K562 (cell line): ENCODE data around the gene OCEL1. TPM values are rescaled to one million over a fixed set of nuclear protein-coding genes. Genes with fewer than 3 reads are reported as not detected.
A peak's percentile ranks its signal among the peaks of the same experiment; 100 is the strongest.

ENCODE experiments used
- CBX8 ChIP-seq: fragments of 200-600 bp; sonication (generic); IDR thresholded peaks from 2 replicates; pipeline ENCODE4 v1.6.1; 2012; ENCODE audit warnings: borderline replicate concordance, mixed run types, low read depth, mild to moderate bottlenecking, moderate library complexity, mixed read lengths, low read length, control low read depth, inconsistent platforms; ENCODE audit not compliant: poor library complexity, severe bottlenecking; ENCODE audit errors: extremely low read depth
- CEBPB ChIP-seq: fragments of 450-650 bp; IDR thresholded peaks from 2 replicates; pipeline ENCODE4 v1.6.1; 2016; ENCODE audit warnings: missing genetic modification characterization, missing compliant biosample characterization
- CXXC5 ChIP-seq: fragments of 250-450 bp; sonication (Bioruptor Pico); IDR thresholded peaks from 2 replicates; pipeline ENCODE4 v1.8.0; 2022; ENCODE audit warnings: inconsistent platforms, mild to moderate bottlenecking, moderate library complexity
- EZH2 ChIP-seq: IDR thresholded peaks from 2 replicates; pipeline ENCODE4 v1.6.1; 2012; ENCODE audit warnings: low read depth, mild to moderate bottlenecking, inconsistent platforms, low read length, borderline replicate concordance
- GTF2E2 ChIP-seq: fragments of 200-800 bp; sonication (Bioruptor generic); IDR thresholded peaks from 2 replicates; pipeline ENCODE4 v1.6.1; 2016; ENCODE audit warnings: missing genetic modification characterization, missing compliant biosample characterization
- MCM3 ChIP-seq: fragments of 450-650 bp; IDR thresholded peaks from 2 replicates; pipeline ENCODE4 v1.6.1; 2016
- MCM7 ChIP-seq, 2 experiments: fragments of 450-650 bp; IDR thresholded peaks; 2 replicates each; pipeline ENCODE4 v1.6.1; 2016 to 2018
- MEF2D ChIP-seq: conservative IDR thresholded peaks from 2 replicates; pipeline ENCODE4 v1.6.1; 2016; ENCODE audit warnings: low read depth, missing genetic modification characterization, missing compliant biosample characterization
- MLX ChIP-seq, 2 experiments: fragments of 450-650 bp in 1 of 2; sonication (generic) in 1 of 2; formaldehyde crosslinking; conservative IDR thresholded peaks; 2 replicates each; pipeline versions ENCODE4 v1.4.0 to v1.8.1; 2020 to 2022; ENCODE audit warnings: mild to moderate bottlenecking in 1 of 2, missing genetic modification reagents in 1 of 2
- NCOR1 ChIP-seq: fragments of 450-650 bp; IDR thresholded peaks from 2 replicates; pipeline ENCODE4 v1.6.1; 2016; ENCODE audit warnings: mild to moderate bottlenecking, moderate library complexity
- NFE2 ChIP-seq: IDR thresholded peaks from 2 replicates; pipeline ENCODE4 v1.6.1; 2014; ENCODE audit warnings: antibody characterized with exemption, low read depth
- NFXL1 ChIP-seq: fragments of 450-650 bp; formaldehyde crosslinking; IDR thresholded peaks from 2 replicates; pipeline ENCODE4 v1.4.0; 2021; ENCODE audit warnings: mild to moderate bottlenecking
- PURB ChIP-seq: sonication (generic); formaldehyde crosslinking; IDR thresholded peaks from 2 replicates; pipeline ENCODE4 v1.9.0; 2021; ENCODE audit warnings: low read depth, mild to moderate bottlenecking, missing genetic modification reagents
- RCOR1 ChIP-seq, 2 experiments: IDR thresholded peaks; 2 replicates each; pipeline ENCODE4 v1.6.1; 2012; ENCODE audit warnings: low read depth in 2 of 2, low read length in 2 of 2, borderline replicate concordance in 1 of 2, improper control_type of control experiment in 1 of 2
- SRSF9 ChIP-seq: fragments of 200-400 bp; formaldehyde crosslinking; IDR thresholded peaks from 2 replicates; pipeline ENCODE4 v1.6.1; 2017; ENCODE audit warnings: low read depth, low read length, borderline replicate concordance
- TAF1 ChIP-seq: IDR thresholded peaks from 2 replicates; pipeline ENCODE4 v1.6.1; 2011; ENCODE audit warnings: mild to moderate bottlenecking, low read length, moderate library complexity; ENCODE audit not compliant: insufficient read depth, control insufficient read depth, severe bottlenecking; ENCODE audit errors: extremely low read depth
- TARDBP ChIP-seq: fragments of 450-650 bp; IDR thresholded peaks from 2 replicates; pipeline ENCODE4 v1.6.1; 2016
- TEAD2 ChIP-seq: fragments of 450-650 bp; IDR thresholded peaks from 2 replicates; pipeline ENCODE4 v1.6.1; 2016; ENCODE audit warnings: missing genetic modification characterization, control low read depth, missing compliant biosample characterization
- VEZF1 ChIP-seq: fragments of 200-800 bp; sonication (Bioruptor generic); IDR thresholded peaks from 2 replicates; pipeline ENCODE4 v1.6.1; 2017; ENCODE audit warnings: missing genetic modification characterization, missing compliant biosample characterization
- ZNF584 ChIP-seq: fragments of 200-800 bp; sonication (Bioruptor generic); IDR thresholded peaks from 2 replicates; pipeline ENCODE4 v1.6.1; 2016; ENCODE audit warnings: low read depth, mild to moderate bottlenecking, missing genetic modification characterization, missing compliant biosample characterization
- ZNF586 ChIP-seq: fragments of 450-650 bp; formaldehyde crosslinking; conservative IDR thresholded peaks from 2 replicates; pipeline ENCODE4 v1.4.0; 2020; ENCODE audit warnings: mild to moderate bottlenecking, moderate library complexity
- ZNF780A ChIP-seq: fragments of 250-450 bp; sonication (Bioruptor Pico); IDR thresholded peaks from 2 replicates; pipeline ENCODE4 v1.5.0; 2021; ENCODE audit warnings: mild to moderate bottlenecking
- ZNF785 ChIP-seq: fragments of 250-450 bp; sonication (Bioruptor Pico); IDR thresholded peaks from 2 replicates; pipeline ENCODE4 v1.4.0; 2020; ENCODE audit warnings: mild to moderate bottlenecking
- polyA plus RNA-seq, 8 experiments: library from polyadenylated mRNA; depleted of rRNA in 4 of 8; stranded (reverse) in 5 of 8; unstranded in 3 of 8; fragments of >200 nt; fragmentation: Nextera tagmentation in 2 of 8; fragmentation: Illumina TruSeq in 1 of 8; extraction: Ambion mirVana in 2 of 8; extraction: Trizol in 1 of 8; gene quantifications; 2 replicates each; pipeline versions ENCODE4 v1.2.1 to v1.2.3, GENCODE V29; 2011 to 2014; ENCODE audit warnings: inconsistent platforms in 1 of 8, missing spikeins in 1 of 8
- total RNA-seq, 7 experiments: library from RNA; depleted of rRNA in 6 of 7; stranded (reverse); fragments of >200 nt in 6 of 7; fragmentation: Illumina TruSeq in 2 of 7; extraction: Trizol in 2 of 7; gene quantifications; 2 replicates each; pipeline versions ENCODE4 v1.2.1 to v1.2.3, GENCODE V29; 2011 to 2021; ENCODE audit warnings: low replicate concordance in 1 of 7
- TF ChIP-seq, protein P1 (sequence below): fragments of 450-650 bp; IDR thresholded peaks from 2 replicates; pipeline ENCODE4 v1.6.1; 2016; ENCODE audit warnings: low read depth, mild to moderate bottlenecking, moderate library complexity
- TF ChIP-seq, protein P2 (sequence below), 3 experiments: IDR thresholded peaks in 2 of 3; conservative IDR thresholded peaks in 1 of 3; 2 replicates each; pipeline ENCODE4 v1.5.1; 2011 to 2012; ENCODE audit warnings: low read length in 3 of 3, mild to moderate bottlenecking in 3 of 3, control low read depth in 2 of 3, improper control_type of control experiment in 1 of 3, inconsistent platforms in 1 of 3, low read depth in 1 of 3, mixed read lengths in 1 of 3, moderate library complexity in 1 of 3; ENCODE audit not compliant: insufficient read depth in 2 of 3

OCEL1 gene
- total and polyA plus RNA-seq, 9 of the 15 experiments (the other 6 are each of a cell fraction or from before 2014, with no cell fraction given), result 8.0 to 38.0 (median 12.4) TPM

DNA sequence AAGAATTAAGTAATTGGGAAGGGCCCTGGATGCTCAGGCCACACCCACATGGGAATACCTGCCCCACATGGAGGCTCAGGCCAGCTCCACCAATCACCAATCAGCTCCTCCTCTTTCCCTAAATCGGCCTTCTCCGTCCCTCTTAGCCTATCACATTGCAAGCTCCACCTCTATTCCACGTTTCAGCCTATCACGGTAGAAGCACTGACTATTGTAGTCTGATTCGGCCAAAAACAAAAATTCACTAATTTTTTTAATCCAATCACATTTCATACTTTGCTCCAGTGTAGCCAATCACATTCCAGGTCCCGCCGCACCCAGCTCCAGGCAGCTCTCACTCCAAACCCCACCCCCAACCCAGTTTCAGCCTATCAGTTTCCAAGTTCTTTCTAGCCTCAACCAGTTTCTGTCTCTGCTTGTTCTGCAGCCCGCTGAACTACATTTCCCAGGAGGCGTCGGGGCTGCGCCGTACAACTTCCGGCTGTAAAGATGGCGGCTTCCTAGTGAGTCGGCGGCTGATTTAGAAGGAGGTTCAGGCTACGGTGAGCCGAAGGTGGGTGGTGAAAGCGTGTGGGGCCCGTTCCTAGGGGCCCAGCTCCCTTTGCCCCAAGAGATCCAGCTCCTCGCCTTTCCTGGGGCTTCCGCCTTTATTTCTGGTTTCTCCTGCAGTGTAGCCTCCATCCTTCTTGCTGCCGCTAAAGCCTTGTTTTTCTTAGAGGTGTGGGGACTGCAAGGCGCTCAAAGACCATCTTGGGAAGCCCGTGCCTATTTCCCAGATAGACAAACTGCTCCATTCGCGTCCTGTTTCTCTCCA is 41.2 kb downstream of the OCEL1 start, which contains the start of gene BABAM1 (continued):
- TF ChIP-seq MCM3, result no peak
- TF ChIP-seq MEF2D, result no peak
- TF ChIP-seq VEZF1 (CRISPR knock-in tag), result peak; percentile 82
- TF ChIP-seq ZNF584, result peak; percentile 97
- TF ChIP-seq MCM7 (IDR thresholded peaks at IDR 0.05), result no peak
- no peak for TF ChIP-seq ZNF780A (CRISPR knock-in tag)
- TF ChIP-seq, protein P1, sequence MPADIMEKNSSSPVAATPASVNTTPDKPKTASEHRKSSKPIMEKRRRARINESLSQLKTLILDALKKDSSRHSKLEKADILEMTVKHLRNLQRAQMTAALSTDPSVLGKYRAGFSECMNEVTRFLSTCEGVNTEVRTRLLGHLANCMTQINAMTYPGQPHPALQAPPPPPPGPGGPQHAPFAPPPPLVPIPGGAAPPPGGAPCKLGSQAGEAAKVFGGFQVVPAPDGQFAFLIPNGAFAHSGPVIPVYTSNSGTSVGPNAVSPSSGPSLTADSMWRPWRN, result no peak
- TF ChIP-seq GTF2E2 (tag), result peak; percentile 69; the same call in 1 of the 2 replicates
- TF ChIP-seq PURB (CRISPR knock-in tag), result no peak
- TF ChIP-seq ZNF785 (CRISPR knock-in tag), result no peak
- TF ChIP-seq CEBPB, result no peak
- no peak for TF ChIP-seq TARDBP
- no peak for TF ChIP-seq NFE2
- no peak for TF ChIP-seq RCOR1 (IDR thresholded peaks at IDR 0.05; ENCODE audit: borderline replicate concordance in 1 of 2, low read depth in 2 of 2, low read length in 2 of 2)
- TF ChIP-seq SRSF9, result no peak
- peak; percentile 89; the same call in 1 of the 2 replicates for TF ChIP-seq EZH2
- TF ChIP-seq NCOR1, result no peak
- no peak for TF ChIP-seq ZNF586 (CRISPR knock-in tag)
- TF ChIP-seq, protein P2, sequence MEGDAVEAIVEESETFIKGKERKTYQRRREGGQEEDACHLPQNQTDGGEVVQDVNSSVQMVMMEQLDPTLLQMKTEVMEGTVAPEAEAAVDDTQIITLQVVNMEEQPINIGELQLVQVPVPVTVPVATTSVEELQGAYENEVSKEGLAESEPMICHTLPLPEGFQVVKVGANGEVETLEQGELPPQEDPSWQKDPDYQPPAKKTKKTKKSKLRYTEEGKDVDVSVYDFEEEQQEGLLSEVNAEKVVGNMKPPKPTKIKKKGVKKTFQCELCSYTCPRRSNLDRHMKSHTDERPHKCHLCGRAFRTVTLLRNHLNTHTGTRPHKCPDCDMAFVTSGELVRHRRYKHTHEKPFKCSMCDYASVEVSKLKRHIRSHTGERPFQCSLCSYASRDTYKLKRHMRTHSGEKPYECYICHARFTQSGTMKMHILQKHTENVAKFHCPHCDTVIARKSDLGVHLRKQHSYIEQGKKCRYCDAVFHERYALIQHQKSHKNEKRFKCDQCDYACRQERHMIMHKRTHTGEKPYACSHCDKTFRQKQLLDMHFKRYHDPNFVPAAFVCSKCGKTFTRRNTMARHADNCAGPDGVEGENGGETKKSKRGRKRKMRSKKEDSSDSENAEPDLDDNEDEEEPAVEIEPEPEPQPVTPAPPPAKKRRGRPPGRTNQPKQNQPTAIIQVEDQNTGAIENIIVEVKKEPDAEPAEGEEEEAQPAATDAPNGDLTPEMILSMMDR (IDR thresholded peaks at IDR 0.05 in 2 of 3, conservative IDR thresholded peaks at IDR 0.05 in 1 of 3; ENCODE audit: insufficient read depth in 2 of 3, low read depth in 1 of 3, low read length in 3 of 3), result no peak
- no peak; the same call in 1 of the 2 replicates for TF ChIP-seq TEAD2 (tag)
- TF ChIP-seq TAF1, result peak; percentile 97
- TF ChIP-seq CBX8, result no peak
- TF ChIP-seq CXXC5 (CRISPR knock-in tag), result peak; percentile 70
- TF ChIP-seq NFXL1 (CRISPR knock-in tag), result no peak
- TF ChIP-seq MLX (CRISPR knock-in tag; conservative IDR thresholded peaks at IDR 0.05), result no peak
